HG03064 (cell line): Measurements from ENCODE around the gene SSBP2.
"Not testable (repeated sequence)": the region's sequence is repeated elsewhere in the genome, so short reads cannot be mapped to it uniquely, and the experiment has no call there.

Experiments used
- ATAC-seq: cut with Tn5 transposase; IDR thresholded peaks from one replicate; pipeline ENCODE4 v1.9.1; 2021; ENCODE audit warnings: low read depth; ENCODE audit not compliant: unreplicated experiment

The SSBP2 gene

GRCh38 chr5:81537905-81538547 is 212.9 kb downstream of the SSBP2 start:
- no peak for ATAC-seq

GRCh38 chr5:81534441-81534840 is 216.5 kb downstream of the SSBP2 start:
- ATAC-seq = no peak

GRCh38 chr5:81533629-81534405 is 217.1 kb downstream of the SSBP2 start:
- no peak for ATAC-seq

GRCh38 chr5:81530919-81531318 is 220.0 kb downstream of the SSBP2 start:
- ATAC-seq = no peak

- ATAC-seq = no peak
These were observed 225.2 kb downstream of the SSBP2 start for GRCh38 chr5:81525690-81526089.

GRCh38 chr5:81524015-81524414 is 226.9 kb downstream of the SSBP2 start:
- no peak for ATAC-seq

- ATAC-seq = no peak
These were observed 228.3 kb downstream of the SSBP2 start for GRCh38 chr5:81522571-81522970.

GRCh38 chr5:81520769-81521168 is 230.1 kb downstream of the SSBP2 start:
- no peak for ATAC-seq

GRCh38 chr5:81519217-81519905 is 231.5 kb downstream of the SSBP2 start:
- ATAC-seq = no peak

GRCh38 chr5:81517462-81517861 is 233.4 kb downstream of the SSBP2 start:
- no peak for ATAC-seq

- no peak for ATAC-seq
These were observed 234.8 kb downstream of the SSBP2 start for GRCh38 chr5:81516091-81516490.

GRCh38 chr5:81513982-81514381 is 236.9 kb downstream of the SSBP2 start:
- no peak for ATAC-seq

- no peak for ATAC-seq
These were observed 237.4 kb downstream of the SSBP2 start for GRCh38 chr5:81513473-81513872.

- ATAC-seq = peak; percentile 96
These were observed 243.9 kb downstream of the SSBP2 start for GRCh38 chr5:81506900-81507588.

- no peak for ATAC-seq
These were observed 244.5 kb downstream of the SSBP2 start for GRCh38 chr5:81506378-81506777.

- no peak for ATAC-seq
These were observed 245.2 kb downstream of the SSBP2 start for GRCh38 chr5:81505672-81506071.

- ATAC-seq = not testable (repeated sequence)
These were observed 247.3 kb downstream of the SSBP2 start for GRCh38 chr5:81503602-81504001.

GRCh38 chr5:81495286-81495685 is 255.6 kb downstream of the SSBP2 start:
- no peak for ATAC-seq

GRCh38 chr5:81488862-81489261 is 262.0 kb downstream of the SSBP2 start:
- no peak for ATAC-seq

- ATAC-seq = no peak
These were observed 264.2 kb downstream of the SSBP2 start for GRCh38 chr5:81486711-81487110.

- ATAC-seq = no peak
These were observed 268.3 kb downstream of the SSBP2 start for GRCh38 chr5:81482595-81482994.
